Parathyroid adenoma (tissue), 2 donors: ENCODE data around the gene GPATCH2L.

ENCODE experiments used
- H2AFZ ChIP-seq: fragments of 300-600 bp; sonication (generic); one replicate; pipeline ENCODE4 v1.7.0; 2017; ENCODE audit warnings: antibody characterized with exemption, mild to moderate bottlenecking
- H3K27ac ChIP-seq: fragments of 300-600 bp; sonication (generic); one replicate; pipeline ENCODE4 v1.7.0; 2017
- H3K27me3 ChIP-seq: fragments of 300-600 bp; sonication (generic); one replicate; pipeline ENCODE4 v1.7.0; 2017; ENCODE audit warnings: low read length; ENCODE audit not compliant: control insufficient read depth, insufficient read depth
- H3K36me3 ChIP-seq: fragments of 300-600 bp; sonication (generic); one replicate; pipeline ENCODE4 v1.7.0; 2017; ENCODE audit warnings: low read length; ENCODE audit not compliant: control insufficient read depth, insufficient read depth
- H3K4me1 ChIP-seq: fragments of 300-600 bp; sonication (generic); one replicate; pipeline ENCODE4 v1.7.0; 2017; ENCODE audit warnings: control low read depth
- H3K4me2 ChIP-seq: fragments of 300-600 bp; sonication (generic); one replicate; pipeline ENCODE4 v1.7.0; 2017; ENCODE audit warnings: low read length
- H3K4me3 ChIP-seq: fragments of 300-600 bp; sonication (generic); one replicate; pipeline ENCODE4 v1.7.0; 2017; ENCODE audit warnings: low read depth, low read length
- H3K79me2 ChIP-seq: fragments of 300-600 bp; sonication (generic); one replicate; pipeline ENCODE4 v1.7.0; 2017; ENCODE audit warnings: control low read depth
- H3K9ac ChIP-seq: fragments of 300-600 bp; sonication (generic); one replicate; pipeline ENCODE4 v1.7.0; 2017; ENCODE audit warnings: mild to moderate bottlenecking
- H3K9me3 ChIP-seq: fragments of 300-600 bp; sonication (generic); one replicate; pipeline ENCODE4 v1.7.0; 2017; ENCODE audit warnings: low read length; ENCODE audit not compliant: control insufficient read depth
- TF ChIP-seq, protein P1 (sequence below): fragments of 300-600 bp; sonication (generic); IDR thresholded peaks from one replicate; pipeline ENCODE4 v1.7.0; 2017; ENCODE audit warnings: antibody characterized with exemption, mild to moderate bottlenecking
- donor health status: primary hyperparathyroidism.

The GPATCH2L gene

DNA sequence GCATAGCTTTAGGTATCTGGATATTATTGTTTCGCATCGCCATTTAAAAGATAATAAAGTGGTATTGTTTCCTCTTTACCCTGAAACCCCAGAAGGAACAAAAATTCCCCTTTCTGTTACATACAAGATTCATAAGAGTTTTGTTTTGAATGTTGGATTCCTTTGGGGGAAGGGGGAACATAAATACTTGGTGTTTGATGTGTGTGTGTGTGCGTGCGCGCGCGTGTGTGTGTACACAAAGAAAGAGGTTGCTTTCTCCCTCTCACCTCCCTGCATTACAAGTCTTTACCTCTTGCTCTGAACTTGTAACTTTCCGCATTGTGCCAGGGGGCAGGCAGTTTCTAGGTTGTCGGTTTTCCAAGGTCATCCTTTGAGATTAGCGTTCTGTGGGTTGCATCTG lies 76.4 kb downstream of the GPATCH2L start:
- H3K79me2 ChIP-seq, result no peaks in the 10 kb centered on the region
- H3K27ac ChIP-seq, result no peak overlapping the region
- no peaks in the 10 kb centered on the region for H3K36me3 ChIP-seq
- no peaks in the 10 kb centered on the region for H3K4me1 ChIP-seq
- TF ChIP-seq, protein P1, sequence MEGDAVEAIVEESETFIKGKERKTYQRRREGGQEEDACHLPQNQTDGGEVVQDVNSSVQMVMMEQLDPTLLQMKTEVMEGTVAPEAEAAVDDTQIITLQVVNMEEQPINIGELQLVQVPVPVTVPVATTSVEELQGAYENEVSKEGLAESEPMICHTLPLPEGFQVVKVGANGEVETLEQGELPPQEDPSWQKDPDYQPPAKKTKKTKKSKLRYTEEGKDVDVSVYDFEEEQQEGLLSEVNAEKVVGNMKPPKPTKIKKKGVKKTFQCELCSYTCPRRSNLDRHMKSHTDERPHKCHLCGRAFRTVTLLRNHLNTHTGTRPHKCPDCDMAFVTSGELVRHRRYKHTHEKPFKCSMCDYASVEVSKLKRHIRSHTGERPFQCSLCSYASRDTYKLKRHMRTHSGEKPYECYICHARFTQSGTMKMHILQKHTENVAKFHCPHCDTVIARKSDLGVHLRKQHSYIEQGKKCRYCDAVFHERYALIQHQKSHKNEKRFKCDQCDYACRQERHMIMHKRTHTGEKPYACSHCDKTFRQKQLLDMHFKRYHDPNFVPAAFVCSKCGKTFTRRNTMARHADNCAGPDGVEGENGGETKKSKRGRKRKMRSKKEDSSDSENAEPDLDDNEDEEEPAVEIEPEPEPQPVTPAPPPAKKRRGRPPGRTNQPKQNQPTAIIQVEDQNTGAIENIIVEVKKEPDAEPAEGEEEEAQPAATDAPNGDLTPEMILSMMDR, result no peak
- no peak overlapping the region for H3K4me3 ChIP-seq
- H3K9ac ChIP-seq, result no peak overlapping the region
- no peaks in the 10 kb centered on the region for H3K9me3 ChIP-seq
- no peaks in the 10 kb centered on the region for H3K27me3 ChIP-seq
- no peak overlapping the region for H2AFZ ChIP-seq
- no peak overlapping the region for H3K4me2 ChIP-seq

DNA sequence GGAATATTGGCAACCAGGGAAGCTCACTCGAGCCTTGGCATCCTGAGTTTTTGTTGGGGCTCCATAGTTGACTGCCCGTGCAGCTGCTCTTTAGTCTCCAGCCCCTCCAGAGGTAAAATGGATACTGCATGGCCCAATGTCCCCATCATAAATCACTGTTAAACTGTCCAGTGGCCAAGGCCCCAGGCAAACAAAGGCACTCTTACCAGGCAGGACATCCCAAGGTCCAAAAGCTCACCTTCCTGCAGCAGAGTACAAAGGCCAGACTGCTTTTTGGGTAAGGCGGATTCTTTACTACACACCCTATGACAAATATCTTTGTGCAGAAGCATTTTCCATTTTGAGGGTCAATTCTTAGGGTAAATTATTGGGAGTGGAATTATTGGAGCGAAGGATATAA lies 81.1 kb downstream of the GPATCH2L start:
- TF ChIP-seq, protein P1, result no peak
- no peak overlapping the region for H3K4me3 ChIP-seq

DNA sequence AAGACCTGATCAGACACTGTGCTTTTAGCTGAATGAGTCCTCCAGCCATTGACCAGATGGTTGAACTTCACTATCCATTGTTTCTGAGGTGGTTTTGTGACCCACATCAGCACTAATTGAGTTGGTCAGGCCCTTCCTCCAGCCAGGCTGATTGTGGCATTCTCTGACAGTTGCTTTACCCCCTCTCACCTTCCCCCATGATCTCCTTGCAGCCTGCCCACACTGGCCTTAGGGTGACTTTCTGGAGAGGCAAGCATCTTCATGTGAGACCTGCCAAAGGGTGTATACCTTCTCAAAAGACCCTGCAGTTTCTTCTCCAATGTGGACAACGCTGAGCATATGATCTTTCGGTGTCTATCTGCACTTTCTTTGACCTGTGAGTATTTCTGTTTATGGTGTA lies 83.9 kb downstream of the GPATCH2L start:
- no peaks in the 10 kb centered on the region for H3K27me3 ChIP-seq
- H2AFZ ChIP-seq, result no peak overlapping the region
- no peak overlapping the region for H3K27ac ChIP-seq
- H3K4me3 ChIP-seq, result no peak overlapping the region
- no peak overlapping the region for H3K9ac ChIP-seq
- H3K4me1 ChIP-seq, result no peaks in the 10 kb centered on the region
- no peaks in the 10 kb centered on the region for H3K79me2 ChIP-seq
- no peaks in the 10 kb centered on the region for H3K9me3 ChIP-seq
- TF ChIP-seq, protein P1, result no peak
- no peak overlapping the region for H3K4me2 ChIP-seq
- H3K36me3 ChIP-seq, result no peaks in the 10 kb centered on the region

More for the DNA sequence above, 81.1 kb downstream of the GPATCH2L start:
- H3K9ac ChIP-seq, result no peak overlapping the region
- no peaks in the 10 kb centered on the region for H3K9me3 ChIP-seq
- H3K27ac ChIP-seq, result no peak overlapping the region
- H3K4me2 ChIP-seq, result no peak overlapping the region
- no peak overlapping the region for H2AFZ ChIP-seq
- no peaks in the 10 kb centered on the region for H3K79me2 ChIP-seq
- H3K4me1 ChIP-seq, result no peaks in the 10 kb centered on the region
- H3K27me3 ChIP-seq, result no peaks in the 10 kb centered on the region
- H3K36me3 ChIP-seq, result no peaks in the 10 kb centered on the region

DNA sequence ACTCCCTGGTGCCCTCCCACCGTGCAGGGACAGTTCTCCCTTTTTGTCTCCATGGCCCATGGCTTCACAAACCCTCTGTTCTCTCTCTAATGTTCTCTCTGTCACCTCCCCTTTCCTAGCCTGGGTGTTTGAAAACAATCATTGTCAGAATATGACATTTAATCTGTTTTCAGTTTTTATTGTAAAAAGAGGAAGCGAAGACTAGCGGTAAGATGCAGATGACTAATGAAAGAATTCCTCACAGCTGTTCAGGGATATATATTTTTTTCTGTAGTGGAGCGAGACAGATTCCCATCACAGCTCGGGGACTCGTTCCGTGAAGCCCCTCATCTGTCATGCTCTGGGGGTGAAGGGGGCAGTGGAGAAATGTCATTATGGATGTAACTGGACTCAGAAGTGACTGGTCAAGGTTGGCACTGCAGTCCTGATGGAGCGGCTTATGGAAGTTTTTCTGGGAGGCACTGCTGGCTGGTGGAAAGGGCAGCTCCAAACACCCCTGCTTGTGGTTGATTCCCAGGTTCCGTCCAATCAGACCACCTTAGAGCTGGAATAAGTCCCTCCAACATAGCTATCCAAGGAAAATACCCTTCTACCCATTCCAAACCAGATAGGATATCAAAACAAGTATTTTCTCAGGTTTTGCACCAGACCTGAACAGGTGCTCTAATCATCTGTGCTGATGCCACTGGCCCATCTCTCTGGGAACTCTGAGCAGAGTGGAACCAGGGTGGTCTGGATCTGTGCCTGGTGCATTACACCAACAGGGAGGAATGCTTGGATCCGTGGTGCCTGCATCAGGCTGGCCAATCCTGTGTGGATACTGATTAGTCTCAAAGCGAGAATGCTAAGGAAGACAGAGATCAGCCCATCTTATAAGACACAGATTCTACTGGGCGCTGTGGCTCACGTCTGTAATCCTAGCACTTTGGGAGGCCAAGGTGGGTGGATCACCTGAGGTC lies 84.7 kb downstream of the GPATCH2L start:
- no peak overlapping the region for H3K4me3 ChIP-seq
- H3K4me2 ChIP-seq, result no peak overlapping the region

More for the DNA sequence above, 84.7 kb downstream of the GPATCH2L start:
- Histone ChIP-seq H3K9me3 (no peaks in the 10 kb centered on the region), H3K79me2 (no peaks in the 10 kb centered on the region), H2AFZ (no peak overlapping the region), H3K9ac (no peak overlapping the region), H3K27me3 (no peaks in the 10 kb centered on the region), H3K27ac (no peak overlapping the region), H3K36me3 (no peaks in the 10 kb centered on the region), H3K4me1 (no peaks in the 10 kb centered on the region)
- TF ChIP-seq, protein P1, result no peak
